Cardiac muscle cell (in vitro differentiated cells and primary cell): ENCODE results near the gene COL21A1. TPM values are rescaled to one million over a fixed set of nuclear protein-coding genes. Genes with fewer than 3 reads are reported as not detected.

Experiments
- DNase-seq, 2 donors: peaks; one replicate each; pipeline versions ENCODE4 v3.0.0 to v3.0.0-alpha.2; 2010 to 2017; ENCODE audit warnings: low read depth in 1 of 2, low spot score in 1 of 2
- H3K27ac ChIP-seq: fragments of 200-600 bp; sonication (generic); 2 replicates; pipeline ENCODE4 v1.5.1; 2016
- H3K27me3 ChIP-seq: fragments of 200-600 bp; sonication (generic); 2 replicates; pipeline ENCODE4 v1.6.0; 2016; ENCODE audit warnings: control low read depth
- H3K36me3 ChIP-seq: fragments of 200-600 bp; sonication (generic); 2 replicates; pipeline ENCODE4 v1.5.1; 2016; ENCODE audit warnings: control low read depth
- H3K4me1 ChIP-seq: fragments of 200-600 bp; sonication (generic); 2 replicates; pipeline ENCODE4 v1.8.1; 2017; ENCODE audit warnings: low read depth, mild to moderate bottlenecking, mixed run types
- H3K4me3 ChIP-seq: fragments of 200-600 bp; sonication (generic); 2 replicates; pipeline ENCODE4 v1.5.1; 2016; ENCODE audit warnings: mild to moderate bottlenecking
- H3K9me3 ChIP-seq: fragments of 200-600 bp; sonication (generic); 2 replicates; pipeline ENCODE4 v1.5.1; 2017; ENCODE audit warnings: low read depth, mild to moderate bottlenecking, control low read depth
- CTCF ChIP-seq: IDR thresholded peaks from 2 replicates; pipeline ENCODE4 v1.5.1; 2012; ENCODE audit warnings: low read depth, mild to moderate bottlenecking, low read length
- polyA plus RNA-seq: library from polyadenylated mRNA; unstranded; fragments of >200 nt; fragmentation: Nextera tagmentation; extraction: Ambion mirVana; gene quantifications from 2 replicates; pipeline ENCODE4 v1.2.1, GENCODE V29; 2016
- total RNA-seq: library from RNA; depleted of rRNA; stranded (reverse); fragments of >200 nt; gene quantifications from 2 replicates; pipeline ENCODE4 v1.2.3, GENCODE V29; 2016

The COL21A1 gene
- total and polyA plus RNA-seq, 2 experiments from 2014 or later, result 0.83 to 1.4 TPM

DNA sequence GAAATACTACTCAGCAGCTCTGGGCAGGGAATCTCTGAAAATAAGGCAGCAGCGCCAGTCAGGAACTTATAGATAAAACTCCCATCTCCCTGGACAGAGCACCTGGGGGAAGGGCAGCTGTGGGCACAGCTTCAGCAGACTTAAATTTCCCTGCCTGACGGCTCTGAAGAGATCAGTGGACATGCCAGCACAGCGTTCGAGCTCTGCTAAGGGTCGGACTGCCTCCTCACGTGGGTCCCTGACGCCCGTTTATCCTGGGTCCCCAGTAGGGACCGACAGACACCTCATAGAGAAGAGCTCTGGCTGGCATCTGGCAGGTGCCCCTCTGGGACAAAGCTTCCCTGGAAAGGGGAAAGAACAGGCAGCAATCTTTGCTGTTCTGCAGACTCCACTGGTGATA lies 59.0 kb downstream of the COL21A1 start:
- Histone ChIP-seq H3K4me3 (no peak overlapping the region), H3K9me3 (no peaks in the 10 kb centered on the region), H3K36me3 (no peaks in the 10 kb centered on the region), H3K27me3 (no peaks in the 10 kb centered on the region), H3K27ac (no peak overlapping the region), H3K4me1 (no peaks in the 10 kb centered on the region)
- no peak for TF ChIP-seq CTCF
- no peak for DNase-seq

DNA sequence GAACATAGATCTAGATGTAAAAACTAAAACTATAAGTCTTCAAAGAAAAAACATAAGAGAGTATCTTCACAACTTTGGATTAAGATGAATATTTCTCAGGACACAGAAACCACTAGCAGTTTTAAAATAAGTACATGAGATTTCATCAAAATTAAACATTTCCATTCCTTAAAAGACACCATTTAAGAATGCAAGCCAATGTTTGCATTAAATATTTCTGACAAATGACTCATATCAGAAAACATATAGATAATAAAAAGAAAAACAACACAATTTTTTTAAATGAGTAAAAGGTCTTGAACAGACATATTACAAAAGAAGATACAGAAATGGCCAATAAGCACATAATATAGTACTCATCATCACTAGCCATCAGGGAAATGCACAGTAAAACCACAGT lies 59.7 kb downstream of the COL21A1 start:
- H3K27me3 ChIP-seq, result no peaks in the 10 kb centered on the region
- no peak overlapping the region for H3K27ac ChIP-seq
- TF ChIP-seq CTCF, result no peak

GRCh38 chr6:56176741-56177140 lies 70.6 kb downstream of the COL21A1 start:
- H3K36me3 ChIP-seq, result no peaks in the 10 kb centered on the region
- no peak for TF ChIP-seq CTCF
- no peaks in the 10 kb centered on the region for H3K4me1 ChIP-seq
- DNase-seq, result no peak
- no peak overlapping the region for H3K4me3 ChIP-seq
- no peaks in the 10 kb centered on the region for H3K27me3 ChIP-seq
- H3K27ac ChIP-seq, result no peak overlapping the region
- H3K9me3 ChIP-seq, result no peaks in the 10 kb centered on the region

More for the DNA sequence above, 59.7 kb downstream of the COL21A1 start:
- Histone ChIP-seq H3K4me3 (no peak overlapping the region), H3K9me3 (no peaks in the 10 kb centered on the region), H3K4me1 (no peaks in the 10 kb centered on the region), H3K36me3 (no peaks in the 10 kb centered on the region)
- DNase-seq, result no peak

GRCh38 chr6:56173228-56173627 lies 74.2 kb downstream of the COL21A1 start:
- Histone ChIP-seq H3K27me3 (no peaks in the 10 kb centered on the region), H3K27ac (no peak overlapping the region), H3K4me1 (no peaks in the 10 kb centered on the region), H3K36me3 (no peaks in the 10 kb centered on the region), H3K4me3 (no peak overlapping the region), H3K9me3 (no peaks in the 10 kb centered on the region)
- no peak for DNase-seq
- no peak for TF ChIP-seq CTCF

DNA sequence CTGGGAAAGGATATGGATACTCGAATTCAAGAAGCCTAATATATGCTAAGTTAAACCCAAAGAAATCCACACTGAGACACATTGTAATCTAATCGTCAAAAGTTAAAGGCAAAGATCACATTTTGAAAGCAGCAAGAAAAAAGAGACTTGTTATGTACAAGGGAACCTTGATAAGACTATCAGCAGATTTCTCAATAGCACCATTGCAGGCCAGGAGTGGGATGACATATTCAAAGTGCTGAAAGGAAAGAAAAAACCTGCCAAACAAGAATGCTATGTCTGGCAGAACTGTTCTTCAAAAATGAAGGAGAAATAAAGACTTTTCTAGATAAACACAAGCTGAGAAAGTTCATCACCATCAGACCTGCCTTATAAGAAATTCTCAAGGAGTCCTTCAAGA lies 75.2 kb downstream of the COL21A1 start:
- peak in 1 of 2 donors; percentile 26 for DNase-seq
- TF ChIP-seq CTCF, result no peak
- Histone ChIP-seq H3K4me3 (no peak overlapping the region), H3K27me3 (no peaks in the 10 kb centered on the region), H3K4me1 (no peaks in the 10 kb centered on the region), H3K27ac (no peak overlapping the region), H3K9me3 (no peaks in the 10 kb centered on the region), H3K36me3 (no peaks in the 10 kb centered on the region)

- Histone ChIP-seq H3K4me3 (no peak overlapping the region), H3K4me1 (no peaks in the 10 kb centered on the region)
Measured at GRCh38 chr6:56169366-56169765, 78.0 kb downstream of the COL21A1 start.

More at GRCh38 chr6:56169366-56169765, 78.0 kb downstream of the COL21A1 start:
- DNase-seq, result no peak
- Histone ChIP-seq H3K27ac (no peak overlapping the region), H3K36me3 (no peaks in the 10 kb centered on the region), H3K9me3 (no peaks in the 10 kb centered on the region), H3K27me3 (no peaks in the 10 kb centered on the region)
- no peak for TF ChIP-seq CTCF
